ENCODE results near the gene HLA-DMB.
"Not testable (repeated sequence)": the region's sequence is repeated elsewhere in the genome, so short reads cannot be mapped to it uniquely, and the experiment has no call there.

The HLA-DMB gene

DNA sequence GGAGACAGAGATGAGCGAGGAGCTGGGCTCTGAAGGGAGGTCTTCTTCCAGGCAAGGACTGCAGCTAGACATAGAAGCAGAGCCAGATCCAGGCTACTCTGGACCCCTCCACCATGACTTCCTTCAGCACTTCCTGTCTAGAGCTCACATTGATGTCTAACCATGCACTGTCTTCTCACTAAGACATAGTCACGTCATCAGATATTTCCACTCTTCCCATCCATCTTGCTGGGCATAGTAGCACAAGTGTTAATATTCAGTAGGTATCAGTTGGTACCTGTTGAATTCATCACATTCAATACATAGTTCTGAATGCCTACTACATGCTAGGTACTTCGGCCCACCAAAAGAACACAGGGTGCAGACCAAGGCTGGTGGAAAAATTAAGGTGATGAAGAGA lies 9.2 kb upstream of the HLA-DMB start:
- no peak for DNase-seq (ENCODE audit: low spot score)

- DNase-seq (ENCODE audit: low spot score), result no peak
Measured at GRCh38 chr6:32949113-32949512, 8.3 kb upstream of the HLA-DMB start.

GRCh38 chr6:32947552-32948465 lies 7.0 kb upstream of the HLA-DMB start:
- DNase-seq (ENCODE audit: low spot score), result peak; percentile 56

DNA sequence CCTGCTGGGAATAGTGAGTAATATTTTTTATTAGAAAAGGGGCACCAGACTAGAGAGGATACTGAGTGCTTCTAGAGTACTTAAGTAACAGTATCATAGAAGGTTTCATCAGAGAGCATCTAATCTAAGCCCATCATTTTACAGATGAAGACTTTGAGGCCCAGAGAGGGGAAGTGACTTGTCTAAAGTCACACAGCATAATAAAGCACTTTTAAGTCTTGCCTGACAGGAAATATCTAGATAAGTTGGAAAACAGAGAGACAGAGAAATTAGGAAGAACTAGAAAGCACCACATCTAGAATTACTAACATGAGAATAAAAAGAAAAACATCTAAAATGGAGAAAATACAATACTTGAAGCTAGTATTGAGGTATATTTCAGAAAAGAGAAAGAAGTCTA lies 6.1 kb upstream of the HLA-DMB start:
- no peak for DNase-seq (ENCODE audit: low spot score)

DNA sequence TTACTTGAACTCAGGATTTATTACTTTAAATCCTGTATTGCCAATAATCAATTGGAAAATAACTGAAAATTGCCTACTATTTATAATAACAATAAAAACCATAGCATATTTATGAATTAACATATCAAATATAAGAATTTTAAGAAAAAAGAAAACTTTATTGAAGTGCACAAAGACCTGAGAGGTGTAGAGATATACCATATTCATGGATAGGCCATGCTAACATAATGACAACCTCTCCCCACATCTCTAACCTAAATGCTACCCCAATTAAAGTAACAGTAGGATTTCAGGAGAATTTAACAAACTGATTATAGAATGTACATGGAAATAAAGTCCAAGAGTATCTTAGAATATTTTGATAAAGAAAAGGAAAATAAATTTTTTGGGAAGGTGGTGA lies 5.1 kb upstream of the HLA-DMB start:
- no peak for DNase-seq (ENCODE audit: low spot score)

- no peak for DNase-seq (ENCODE audit: low spot score)
Measured at GRCh38 chr6:32945108-32945760, 4.4 kb upstream of the HLA-DMB start.

DNA sequence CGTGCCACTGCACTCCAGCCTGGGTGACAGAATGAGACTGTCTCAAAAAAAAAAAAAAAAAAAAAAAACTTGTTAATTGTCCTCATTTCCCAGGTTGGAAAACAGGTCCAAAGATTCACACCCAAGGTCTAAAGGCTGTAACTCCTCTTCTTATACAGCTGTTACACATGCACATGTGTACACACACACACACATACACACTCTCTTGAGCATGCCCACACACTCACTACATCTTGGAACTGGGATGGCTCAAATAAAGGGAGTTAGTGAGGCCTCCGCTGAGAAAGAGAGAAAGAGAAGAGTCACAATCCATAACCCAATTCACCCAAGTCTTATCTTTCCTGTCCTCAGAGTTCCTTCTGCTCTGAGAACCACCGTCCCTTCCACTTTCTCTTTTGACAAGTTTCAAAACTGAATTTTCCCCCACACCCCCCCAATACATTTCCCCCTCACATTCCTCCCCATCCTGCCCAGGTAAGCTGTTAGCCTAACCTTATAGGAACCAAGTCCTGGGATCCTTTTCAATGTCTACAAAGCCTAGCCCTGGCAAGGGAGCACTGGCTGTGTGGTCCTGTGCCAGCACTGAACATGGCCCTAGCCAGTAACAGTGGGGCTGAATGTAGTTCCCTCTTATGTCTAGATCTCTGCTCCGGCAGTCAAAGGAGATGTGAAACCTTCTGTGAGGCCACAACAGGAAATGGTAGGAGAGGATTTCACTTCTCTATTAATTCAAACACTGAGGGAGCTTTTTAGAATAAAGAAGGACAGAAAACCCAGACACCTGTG lies 3.2 kb upstream of the HLA-DMB start:
- no peak for DNase-seq (ENCODE audit: low spot score)

- DNase-seq (ENCODE audit: low spot score), result not testable (repeated sequence)
Measured at GRCh38 chr6:32942555-32943123, 1.8 kb upstream of the HLA-DMB start.

GRCh38 chr6:32941214-32941768 lies 463 bp upstream of the HLA-DMB start:
- peak; percentile 32 for DNase-seq (ENCODE audit: low spot score)

DNA sequence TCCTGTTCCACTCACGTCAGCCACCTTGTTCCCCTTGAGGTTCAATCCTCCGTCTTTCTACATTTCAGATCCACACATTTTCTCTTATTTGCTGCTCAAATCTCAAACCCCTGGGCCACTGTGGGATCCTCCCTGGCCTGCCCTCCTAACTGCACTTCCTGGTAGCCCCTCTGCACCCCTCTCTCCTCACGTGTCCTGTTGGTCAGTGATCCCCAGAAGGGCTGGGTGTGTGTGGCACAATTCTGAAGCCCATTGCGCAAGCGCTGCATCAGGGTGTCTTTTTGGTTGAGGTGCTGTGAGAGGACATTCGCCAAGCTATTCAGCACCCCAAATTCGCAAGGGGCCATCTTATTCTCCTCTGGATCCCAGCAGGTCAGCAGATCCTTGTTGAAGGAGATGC lies 2.3 kb downstream of the HLA-DMB start:
- DNase-seq (ENCODE audit: low spot score), result no peak

DNA sequence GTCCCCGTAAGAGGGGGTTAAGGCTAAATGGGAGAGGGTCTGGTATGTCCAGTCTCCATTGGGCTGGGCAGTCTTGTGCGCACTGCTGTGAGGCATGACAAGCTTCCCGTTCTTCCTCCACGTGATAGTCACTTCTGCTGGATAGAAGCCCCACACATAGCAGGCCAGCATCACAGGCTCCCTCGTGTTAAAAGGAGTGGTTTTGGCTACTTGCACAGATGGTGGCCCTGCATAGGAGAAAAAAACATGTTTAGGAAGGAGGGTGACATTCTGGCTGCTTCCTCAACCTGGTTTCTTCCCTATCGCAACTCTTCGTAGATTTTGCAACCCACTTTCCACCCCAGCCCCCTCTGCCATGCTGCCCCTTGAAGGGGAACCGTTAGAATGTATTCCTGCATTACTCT lies 3.6 kb downstream of the HLA-DMB start:
- no peak for DNase-seq (ENCODE audit: low spot score)

GRCh38 chr6:32936239-32937152 lies 4.3 kb downstream of the HLA-DMB start:
- DNase-seq (ENCODE audit: low spot score), result no peak

DNA sequence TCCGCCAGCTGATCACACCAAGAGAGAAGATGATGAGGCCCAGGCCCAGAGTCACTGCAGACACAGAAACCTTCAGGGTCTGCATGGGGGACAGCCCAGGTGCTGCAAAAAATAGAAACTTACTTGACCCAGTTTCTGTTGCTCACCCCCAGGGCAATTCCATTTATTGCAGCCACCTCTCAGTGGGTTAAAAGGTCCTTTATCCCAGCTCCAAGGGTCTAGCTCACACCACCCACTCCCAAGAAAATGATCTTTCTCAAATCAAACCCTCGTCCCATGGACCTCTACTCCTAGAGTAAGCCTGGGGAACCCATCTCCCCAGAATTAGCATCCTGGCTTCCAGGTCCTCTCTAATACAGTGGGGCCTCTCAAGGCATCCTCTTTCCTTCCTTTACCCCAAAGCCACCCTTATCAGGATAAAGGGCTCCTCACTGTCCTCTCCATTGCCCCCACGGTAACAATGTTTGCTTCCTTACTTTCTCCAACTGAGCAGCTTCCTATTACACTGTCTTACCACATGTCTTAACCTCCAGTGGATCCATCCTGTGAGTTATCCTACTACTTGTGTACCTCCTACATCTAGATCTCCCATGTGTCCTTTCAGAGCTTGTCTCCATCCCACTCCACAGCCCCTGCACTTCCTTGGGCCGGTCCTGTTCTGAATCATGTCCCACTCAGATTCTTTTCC lies 5.1 kb downstream of the HLA-DMB start:
- no peak for DNase-seq (ENCODE audit: low spot score)

DNA sequence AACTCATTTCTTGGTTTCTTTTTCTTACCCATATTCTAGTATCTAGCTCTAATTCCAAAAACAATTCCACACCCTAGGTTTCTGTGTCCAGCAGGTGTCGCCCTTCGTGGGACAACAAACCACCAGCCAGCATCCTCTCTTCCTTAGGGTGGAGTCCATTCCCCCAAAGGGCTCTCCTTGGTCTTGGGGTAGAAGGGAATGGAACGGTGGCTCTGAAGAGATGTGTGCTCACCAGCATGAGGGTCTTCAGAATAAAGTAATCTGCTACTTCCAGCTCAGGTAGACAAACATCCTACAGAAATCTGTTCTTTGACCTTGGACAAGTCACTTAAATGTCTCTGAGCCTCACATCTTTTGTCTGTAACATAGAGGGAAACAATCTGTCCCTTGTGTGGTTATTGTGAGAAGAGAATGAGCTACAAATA lies 7.2 kb downstream of the HLA-DMB start:
- DNase-seq (ENCODE audit: low spot score), result peak; percentile 67

DNA sequence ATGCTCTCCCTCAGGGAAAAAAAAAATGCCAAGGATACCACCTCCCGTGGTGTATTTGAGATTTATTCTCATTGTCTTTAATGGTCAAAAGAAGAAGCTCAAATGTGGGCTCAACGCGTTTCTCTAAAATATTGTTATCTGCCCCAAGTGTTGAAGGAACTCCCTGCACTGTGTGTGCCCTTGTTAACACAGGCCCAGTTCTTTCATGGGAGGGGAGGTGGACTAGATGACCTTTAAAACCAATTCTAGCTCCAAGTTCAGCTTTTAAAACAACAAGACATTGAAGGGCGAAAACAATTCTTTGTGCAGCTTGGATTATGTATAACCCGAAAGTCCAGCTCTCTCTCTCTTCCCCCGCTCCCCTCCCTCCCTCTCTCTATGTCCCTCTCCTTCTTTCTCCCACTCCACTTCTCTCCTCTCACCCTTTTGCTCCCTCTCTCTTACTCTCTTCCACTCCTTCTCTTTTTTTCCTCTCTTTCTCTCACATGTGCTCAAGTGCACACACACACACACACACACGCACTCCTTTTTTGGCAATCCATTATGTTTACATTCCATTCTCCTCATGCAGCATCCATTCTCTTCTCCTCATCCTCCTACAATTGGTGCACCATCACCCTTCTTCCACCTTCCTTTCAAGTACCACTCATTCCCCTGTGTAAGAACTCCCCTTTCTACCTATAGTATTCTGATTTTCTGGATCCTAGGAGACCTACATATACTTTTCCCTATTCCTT lies 8.5 kb downstream of the HLA-DMB start:
- no peak for DNase-seq (ENCODE audit: low spot score)

- no peak for DNase-seq (ENCODE audit: low spot score)
Measured at GRCh38 chr6:32931211-32931610, 9.6 kb downstream of the HLA-DMB start.

- no peak for DNase-seq (ENCODE audit: low spot score)
Measured at GRCh38 chr6:32922083-32922482, 18.7 kb downstream of the HLA-DMB start.

DNA sequence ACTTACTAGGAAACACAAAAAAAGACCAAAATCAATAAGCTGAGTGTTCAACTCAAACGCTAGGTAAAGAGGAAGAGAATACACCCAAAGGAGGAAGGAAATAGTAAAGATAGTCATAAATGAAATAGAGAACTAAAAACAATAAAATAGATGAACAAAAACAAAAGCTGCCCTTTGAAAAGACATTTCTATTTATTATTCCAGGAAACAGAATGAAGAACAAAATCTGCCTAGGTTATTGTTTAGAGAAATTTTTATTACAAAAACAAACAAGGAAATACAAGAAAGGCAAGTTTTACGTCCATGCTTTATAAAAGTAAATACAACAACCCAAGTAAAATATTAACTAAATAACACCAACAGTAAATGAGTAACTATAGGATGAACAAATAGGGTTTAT lies 20.1 kb downstream of the HLA-DMB start:
- DNase-seq (ENCODE audit: low spot score), result no peak

- DNase-seq (ENCODE audit: low spot score), result no peak
Measured at GRCh38 chr6:32912951-32913350, 27.9 kb downstream of the HLA-DMB start.

Measured in SK-N-DZ (cell line).